Peyer's patch (tissue), 4 donors: ENCODE measurements around the gene ARL6IP1. TPM values are rescaled to one million over a fixed set of nuclear protein-coding genes. Genes with fewer than 3 reads are reported as not detected.

Source experiments
- DNase-seq, 3 donors: peaks; one replicate each; pipeline ENCODE4 v3.0.0-alpha.2; 2017 to 2019
- H3K27ac ChIP-seq, 4 donors: fragments of 200-600 bp; sonication (generic); one replicate each; pipeline ENCODE4 v1.5.1; 2016 to 2019
- H3K27me3 ChIP-seq, 2 donors: fragments of 200-600 bp; sonication (generic); one replicate each; pipeline ENCODE4 v1.5.1; 2019
- H3K36me3 ChIP-seq, 3 donors: fragments of 200-600 bp; sonication (generic); one replicate each; pipeline ENCODE4 v1.5.1; 2016 to 2019
- H3K4me1 ChIP-seq, 4 donors: fragments of 200-600 bp; sonication (generic); one replicate each; pipeline ENCODE4 v1.5.1; 2016 to 2019
- H3K4me3 ChIP-seq, 4 donors: fragments of 200-600 bp; sonication (generic); 1 replicate in 3 of 4; 2 replicates in 1 of 4; pipeline ENCODE4 v1.5.1; 2016 to 2019; ENCODE audit warnings: mild to moderate bottlenecking in 1 of 4
- H3K9me3 ChIP-seq, 4 donors: fragments of 200-600 bp; sonication (generic); one replicate each; pipeline ENCODE4 v1.5.1; 2016 to 2019; ENCODE audit warnings: mild to moderate bottlenecking in 1 of 4
- POLR2A ChIP-seq, 2 donors: fragments of 450-650 bp; IDR thresholded peaks; one replicate each; pipeline ENCODE4 v1.5.1; 2017; ENCODE audit warnings: antibody characterized with exemption in 2 of 2, mild to moderate bottlenecking in 2 of 2, moderate library complexity in 2 of 2
- total RNA-seq, 4 donors: library from RNA; depleted of rRNA; stranded (reverse); fragments of >200 nt; gene quantifications; one replicate each; pipeline ENCODE4 v1.1.0, GENCODE V29; 2016
- TF ChIP-seq, protein P1 (sequence below), 6 experiments: fragments of 450-650 bp in 4 of 6; fragments of 200-600 bp in 2 of 6; sonication (generic) in 1 of 6; IDR thresholded peaks; one replicate each; pipeline ENCODE4 v1.5.1; 2017 to 2019; ENCODE audit warnings: antibody characterized with exemption in 6 of 6, mild to moderate bottlenecking in 3 of 6, moderate library complexity in 1 of 6

Gene ARL6IP1
- total RNA-seq, 4 donors from 2014 or later: 56.1 to 179 (median 122) TPM

DNA sequence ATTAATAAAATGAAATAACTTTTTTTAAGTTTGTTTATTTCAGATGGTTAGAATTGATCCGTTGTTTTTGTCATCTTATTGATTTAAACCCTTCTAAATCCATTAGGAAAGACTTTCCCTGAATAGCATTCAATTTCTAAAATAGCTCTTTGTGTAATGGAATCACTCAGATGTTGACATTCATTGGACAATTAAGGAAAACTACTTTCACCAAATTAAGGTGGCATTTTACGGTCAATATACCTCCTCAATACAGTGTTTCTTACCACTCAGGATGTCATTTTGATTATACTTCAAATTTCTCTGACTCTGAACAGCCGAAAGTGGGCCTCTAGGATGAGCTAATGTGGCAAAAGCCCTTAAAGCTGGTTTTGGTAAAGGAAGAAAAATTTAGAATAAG is 1.8 kb downstream of the ARL6IP1 start:
- H3K4me1 ChIP-seq: peaks cover 0 to 27% (median 5%) of the 10 kb centered on the region in 4 donors
- peaks cover 0 to 34% (median 0%) of the 10 kb centered on the region in 3 donors for H3K36me3 ChIP-seq
- H3K27me3 ChIP-seq: no peaks in the 10 kb centered on the region
- peak overlapping the region in 1 of 4 donors; percentile 79 for H3K4me3 ChIP-seq
- DNase-seq: no peak
- no peak overlapping the region for H3K27ac ChIP-seq
- TF ChIP-seq POLR2A (IDR thresholded peaks at IDR 0.05): no peak
- TF ChIP-seq, protein P1, sequence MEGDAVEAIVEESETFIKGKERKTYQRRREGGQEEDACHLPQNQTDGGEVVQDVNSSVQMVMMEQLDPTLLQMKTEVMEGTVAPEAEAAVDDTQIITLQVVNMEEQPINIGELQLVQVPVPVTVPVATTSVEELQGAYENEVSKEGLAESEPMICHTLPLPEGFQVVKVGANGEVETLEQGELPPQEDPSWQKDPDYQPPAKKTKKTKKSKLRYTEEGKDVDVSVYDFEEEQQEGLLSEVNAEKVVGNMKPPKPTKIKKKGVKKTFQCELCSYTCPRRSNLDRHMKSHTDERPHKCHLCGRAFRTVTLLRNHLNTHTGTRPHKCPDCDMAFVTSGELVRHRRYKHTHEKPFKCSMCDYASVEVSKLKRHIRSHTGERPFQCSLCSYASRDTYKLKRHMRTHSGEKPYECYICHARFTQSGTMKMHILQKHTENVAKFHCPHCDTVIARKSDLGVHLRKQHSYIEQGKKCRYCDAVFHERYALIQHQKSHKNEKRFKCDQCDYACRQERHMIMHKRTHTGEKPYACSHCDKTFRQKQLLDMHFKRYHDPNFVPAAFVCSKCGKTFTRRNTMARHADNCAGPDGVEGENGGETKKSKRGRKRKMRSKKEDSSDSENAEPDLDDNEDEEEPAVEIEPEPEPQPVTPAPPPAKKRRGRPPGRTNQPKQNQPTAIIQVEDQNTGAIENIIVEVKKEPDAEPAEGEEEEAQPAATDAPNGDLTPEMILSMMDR (IDR thresholded peaks at IDR 0.05): no peak
- H3K9me3 ChIP-seq: no peaks in the 10 kb centered on the region

DNA sequence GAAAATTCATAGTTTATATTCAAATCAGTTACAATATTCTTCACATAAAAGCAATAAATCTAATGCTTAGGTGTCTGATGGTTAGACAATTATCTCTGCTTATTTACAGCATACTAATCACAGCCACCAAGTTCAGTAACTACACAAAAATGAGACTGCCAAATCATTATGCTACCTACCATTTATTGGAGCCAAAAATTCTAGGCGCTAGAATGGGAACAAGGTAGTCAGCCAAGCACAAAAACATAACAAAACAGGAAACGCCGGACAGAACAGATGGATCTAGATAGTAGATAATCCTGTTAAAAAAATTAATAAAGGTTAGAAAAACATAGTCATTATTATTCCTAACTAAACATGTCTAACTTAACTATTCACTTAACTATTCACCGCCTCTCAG is 3.6 kb downstream of the ARL6IP1 start:
- H3K4me3 ChIP-seq: no peak overlapping the region
- no peak overlapping the region for H3K27ac ChIP-seq
- DNase-seq: no peak
- H3K9me3 ChIP-seq: no peaks in the 10 kb centered on the region
- no peaks in the 10 kb centered on the region for H3K27me3 ChIP-seq
- TF ChIP-seq, protein P1 (IDR thresholded peaks at IDR 0.05): no peak
- TF ChIP-seq POLR2A (IDR thresholded peaks at IDR 0.05): no peak
- H3K36me3 ChIP-seq: peaks cover 0 to 50% (median 0%) of the 10 kb centered on the region in 3 donors
- H3K4me1 ChIP-seq: peaks cover 0 to 27% (median 5%) of the 10 kb centered on the region in 4 donors

DNA sequence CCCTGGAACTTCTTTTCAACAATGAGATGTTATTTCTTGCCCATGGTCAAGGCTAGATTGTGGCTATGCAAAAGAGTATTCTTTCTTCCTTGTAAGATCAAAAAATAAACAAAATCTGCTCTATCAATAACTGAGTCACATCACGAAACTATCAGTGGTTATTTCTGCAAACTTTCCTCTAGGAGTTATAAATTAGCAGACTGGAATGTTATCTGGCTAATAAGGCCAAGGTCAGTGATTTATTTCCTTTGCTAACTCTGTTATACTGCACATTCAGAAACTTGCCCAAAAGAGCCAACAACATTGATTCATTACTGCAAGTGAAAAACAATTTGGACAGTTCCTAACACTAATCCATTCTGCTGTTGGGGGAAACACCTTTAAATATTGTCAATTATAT is 5.0 kb downstream of the ARL6IP1 start:
- Histone ChIP-seq H3K27ac (no peak overlapping the region), H3K36me3 (peaks cover 0 to 50% (median 0%) of the 10 kb centered on the region in 3 donors), H3K9me3 (no peaks in the 10 kb centered on the region), H3K4me1 (peaks cover 0 to 21% (median 5%) of the 10 kb centered on the region in 4 donors), H3K27me3 (no peaks in the 10 kb centered on the region), H3K4me3 (no peak overlapping the region)
- TF ChIP-seq POLR2A (IDR thresholded peaks at IDR 0.05): no peak
- TF ChIP-seq, protein P1 (IDR thresholded peaks at IDR 0.05): no peak
- DNase-seq: no peak

DNA sequence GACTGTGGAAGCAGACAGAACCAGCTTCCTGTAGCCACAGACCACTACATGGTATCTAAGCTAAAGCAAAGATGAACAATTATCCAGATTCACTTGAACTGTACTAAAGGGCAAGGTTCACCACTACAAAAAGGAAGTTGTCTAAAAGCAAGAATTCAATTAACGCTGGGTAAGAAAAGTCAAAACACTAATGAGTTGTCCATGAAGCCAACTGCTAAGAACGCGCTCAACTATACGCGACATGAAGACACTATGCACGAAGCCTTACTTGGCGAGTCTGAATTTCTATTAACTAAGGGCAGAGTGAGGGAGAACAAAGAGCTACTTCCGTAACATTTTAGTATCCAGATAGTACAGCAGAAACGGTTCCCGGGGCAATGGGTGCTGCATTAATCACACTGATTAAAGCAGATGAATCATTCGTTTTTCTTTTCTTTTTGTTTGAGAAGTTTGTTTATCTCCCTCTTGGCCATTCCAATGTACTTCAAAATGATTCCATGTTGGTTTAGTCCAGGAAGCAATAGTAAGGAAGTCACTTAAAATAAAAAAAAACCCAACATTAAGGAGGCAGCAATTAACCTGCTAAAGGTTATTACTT is 8.4 kb downstream of the ARL6IP1 start:
- peaks cover 0 to 13% (median 9%) of the 10 kb centered on the region in 4 donors for H3K4me1 ChIP-seq
- DNase-seq: no peak
- H3K9me3 ChIP-seq: no peaks in the 10 kb centered on the region
- H3K27ac ChIP-seq: no peak overlapping the region
- TF ChIP-seq, protein P1 (IDR thresholded peaks at IDR 0.05): no peak
- TF ChIP-seq POLR2A (IDR thresholded peaks at IDR 0.05): no peak
- H3K27me3 ChIP-seq: no peaks in the 10 kb centered on the region
- H3K36me3 ChIP-seq: peaks cover 0 to 59% (median 1%) of the 10 kb centered on the region in 3 donors
- no peak overlapping the region for H3K4me3 ChIP-seq

DNA sequence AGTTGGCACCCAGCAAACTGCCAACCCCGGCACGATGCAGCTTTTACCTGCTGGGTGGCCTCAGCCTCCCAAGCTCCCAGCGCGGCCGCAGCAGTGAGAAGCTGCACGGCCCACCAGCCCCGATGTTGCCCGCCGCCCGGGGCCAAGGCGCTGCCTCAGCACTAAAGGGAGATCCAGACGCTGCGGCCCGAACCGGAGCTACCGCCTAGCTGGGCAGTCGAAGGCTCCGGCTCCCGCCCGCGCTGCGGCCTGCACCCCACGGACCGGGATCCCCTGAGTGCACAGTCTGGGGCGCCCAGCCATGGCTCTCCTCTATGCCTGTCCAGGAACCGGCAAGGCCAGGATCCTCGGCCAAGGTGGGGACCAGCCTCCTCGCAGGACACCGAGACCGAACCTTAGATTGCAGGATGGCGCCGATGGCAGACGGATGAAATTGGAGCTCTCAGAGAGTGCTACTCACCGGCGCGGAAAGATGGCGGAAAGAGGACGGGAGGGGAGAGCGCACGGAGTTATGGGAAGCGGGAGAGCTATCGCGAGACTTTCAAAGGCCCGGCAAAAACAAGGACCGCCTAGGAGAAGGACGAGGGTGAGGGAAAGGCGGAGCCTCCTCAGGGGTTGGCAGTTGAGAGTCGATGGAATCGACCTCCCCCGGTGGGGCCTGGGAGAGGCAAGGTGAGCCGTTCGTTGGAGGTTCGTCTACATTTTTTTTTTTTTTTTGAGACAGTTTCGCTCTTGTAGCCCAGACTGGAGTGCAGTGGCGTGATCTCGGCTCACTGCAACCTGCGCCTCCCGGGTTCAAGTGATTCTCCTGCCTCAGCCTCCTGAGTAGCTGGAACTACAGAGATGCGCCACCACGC is 11.3 kb downstream of the ARL6IP1 start, which contains the start of gene RPS15A:
RPS15A (minus strand) TSS at position 485 of the 857 bp plus-strand sequence. CDS start 1,221 bp downstream, outside the sequence.
- Histone ChIP-seq H3K4me1 (peaks cover 0 to 39% (median 13%) of the 10 kb centered on the region in 4 donors), H3K36me3 (peaks cover 0 to 60% (median 4%) of the 10 kb centered on the region in 3 donors)
- TF ChIP-seq, protein P1 (IDR thresholded peaks at IDR 0.05): no peak
- TF ChIP-seq POLR2A (IDR thresholded peaks at IDR 0.05): peak; percentile 63 to 76

More for the DNA sequence above, 11.3 kb downstream of the ARL6IP1 start, which contains the start of gene RPS15A:
- H3K27ac ChIP-seq: peak within 1 kb of the TSS; percentile 75 to 89 (median 82)
- no peaks in the 10 kb centered on the region for H3K27me3 ChIP-seq
- H3K9me3 ChIP-seq: no peaks in the 10 kb centered on the region
- peak; percentile 90 to 97 (median 92) for DNase-seq
- H3K4me3 ChIP-seq: peak within 1 kb of the TSS; percentile 72 to 90 (median 83)
